ELF-1 (cell line): ENCODE measurements around the gene CT55.
"Not testable (repeated sequence)": the region's sequence is repeated elsewhere in the genome, so short reads cannot be mapped to it uniquely, and the experiment has no call there.

Experiments used
- DNase-seq: peaks from one replicate; pipeline ENCODE4 v3.0.0-alpha.2; 2016; ENCODE audit warnings: low read depth, low spot score

Gene CT55, protein sequence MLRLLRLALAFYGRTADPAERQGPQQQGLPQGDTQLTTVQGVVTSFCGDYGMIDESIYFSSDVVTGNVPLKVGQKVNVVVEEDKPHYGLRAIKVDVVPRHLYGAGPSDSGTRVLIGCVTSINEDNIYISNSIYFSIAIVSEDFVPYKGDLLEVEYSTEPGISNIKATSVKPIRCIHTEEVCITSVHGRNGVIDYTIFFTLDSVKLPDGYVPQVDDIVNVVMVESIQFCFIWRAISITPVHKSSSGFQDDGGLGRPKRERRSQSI

DNA sequence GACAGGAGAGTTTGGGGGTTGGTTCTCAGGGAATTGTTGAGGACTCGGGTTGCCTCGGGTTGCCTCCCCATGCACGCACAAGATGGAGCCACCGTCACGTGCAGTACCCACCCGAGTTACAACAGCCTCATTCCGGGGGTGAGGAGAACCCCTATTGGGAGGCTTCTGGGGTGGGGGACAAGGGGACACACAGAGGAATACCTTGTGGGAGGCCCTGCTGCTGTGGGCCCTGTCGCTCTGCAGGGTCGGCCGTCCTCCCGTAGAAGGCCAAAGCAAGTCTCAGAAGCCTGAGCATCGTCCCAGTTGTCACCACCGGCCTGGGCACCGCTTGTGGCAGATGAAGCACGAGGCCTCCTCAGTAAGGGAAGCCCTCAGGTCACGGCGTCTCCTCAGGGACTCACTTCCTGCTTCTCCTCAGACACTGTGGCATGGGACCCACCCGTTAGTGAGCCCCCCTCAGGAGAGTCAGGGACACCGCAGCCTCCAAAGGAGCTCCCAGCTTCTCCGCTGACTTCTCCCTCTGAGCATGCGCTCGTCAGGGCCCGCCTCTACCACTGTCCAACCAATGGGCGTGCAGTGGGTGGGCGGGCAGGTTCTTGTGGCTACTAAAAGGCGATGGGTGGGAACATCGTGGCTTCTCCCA is at the start of gene CT55:
Gene CT55, minus strand, starts transcription at position 522 of the 643 bp plus-strand sequence. Its CDS starts 227 bp downstream, at position 295.
- peak; percentile 25 for DNase-seq

DNA sequence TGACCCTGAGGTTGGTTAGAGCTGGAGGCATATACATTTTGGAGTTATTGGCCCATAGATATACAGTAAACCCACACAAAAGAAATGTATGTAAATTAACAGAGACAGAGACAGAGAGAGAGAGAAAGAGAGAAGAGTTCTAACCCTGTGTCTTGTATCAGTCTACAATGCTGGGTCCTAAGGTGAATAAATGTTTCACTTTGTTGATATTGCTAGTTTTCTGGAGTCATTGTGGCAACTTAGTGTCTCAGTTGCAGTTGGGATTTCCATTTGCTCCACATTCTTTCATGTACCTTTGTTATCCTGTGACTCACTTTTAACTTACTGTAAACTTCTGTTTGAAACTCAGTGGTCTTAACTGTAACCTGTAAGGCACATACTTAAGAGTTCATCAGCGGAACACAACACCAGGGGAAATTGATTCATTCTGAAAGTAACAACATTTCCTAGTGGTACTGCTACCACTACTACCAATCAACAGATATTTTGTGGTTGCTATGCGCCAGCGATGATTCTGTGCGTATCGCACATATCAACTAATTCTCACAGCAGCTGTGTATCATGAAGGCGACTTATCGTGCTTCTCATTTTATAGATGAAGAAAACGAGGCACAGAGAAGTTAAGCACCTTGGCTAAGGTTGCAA is 42.1 kb upstream of the CT55 start:
- no peak for DNase-seq

DNA sequence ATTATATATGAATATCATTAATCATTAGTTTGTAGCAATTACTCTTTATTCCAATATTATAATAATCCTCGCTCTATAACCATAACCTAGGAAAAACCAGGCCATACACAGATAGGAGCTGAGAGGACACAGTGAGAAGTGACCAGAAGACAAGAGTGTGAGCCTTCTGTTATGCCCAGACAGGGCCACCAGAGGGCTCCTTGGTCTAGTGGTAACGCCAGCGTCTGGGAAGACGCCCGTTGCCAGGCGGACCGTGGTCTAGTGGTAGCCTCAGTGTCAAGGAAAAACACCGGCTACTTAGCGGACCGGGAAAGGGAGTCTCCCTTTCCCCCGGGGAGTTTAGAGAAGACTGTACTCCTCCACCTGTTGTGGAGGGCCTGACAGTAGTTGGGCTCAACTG is 35.2 kb upstream of the CT55 start:
- DNase-seq = peak; percentile 47

DNA sequence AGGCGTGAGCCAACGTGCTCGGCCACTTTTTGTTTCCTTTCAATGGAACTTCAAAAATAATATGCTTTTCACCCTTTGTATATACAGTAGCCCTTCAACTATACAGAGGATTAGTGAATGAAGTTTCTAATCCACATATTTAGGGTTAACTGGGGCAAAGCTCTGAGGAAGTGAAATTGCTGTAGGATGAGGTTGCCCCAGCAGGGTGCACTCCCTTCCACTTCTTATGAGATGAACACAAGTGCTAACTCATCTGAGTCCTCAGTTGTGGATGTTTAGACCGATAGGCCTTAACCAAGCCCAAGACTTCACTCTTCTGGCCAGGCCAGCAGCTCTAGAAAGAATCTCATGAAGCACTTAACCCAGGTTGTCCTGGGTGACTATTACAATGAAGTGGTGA is 29.1 kb upstream of the CT55 start:
- DNase-seq = no peak

DNA sequence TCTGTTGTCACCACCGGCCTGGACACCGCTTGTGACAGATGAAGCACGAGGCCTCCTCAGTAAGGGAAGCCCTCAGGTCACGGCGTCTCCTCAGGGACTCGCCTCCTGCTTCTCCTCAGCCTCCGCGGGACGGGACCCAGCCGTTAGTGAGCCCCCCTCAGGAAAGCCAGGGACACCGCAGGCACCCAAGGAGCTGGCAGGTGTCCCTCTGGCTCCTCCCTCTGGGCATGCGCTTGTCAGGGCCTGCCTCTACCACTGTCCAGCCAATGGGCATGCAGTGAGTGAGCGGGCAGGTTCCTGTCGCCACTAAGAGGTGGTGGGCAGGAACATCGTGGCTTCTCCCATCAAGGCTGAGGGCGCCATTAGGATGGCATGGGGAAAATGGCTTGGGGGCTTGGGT is 23.5 kb upstream of the CT55 start:
- DNase-seq = peak; percentile 19

DNA sequence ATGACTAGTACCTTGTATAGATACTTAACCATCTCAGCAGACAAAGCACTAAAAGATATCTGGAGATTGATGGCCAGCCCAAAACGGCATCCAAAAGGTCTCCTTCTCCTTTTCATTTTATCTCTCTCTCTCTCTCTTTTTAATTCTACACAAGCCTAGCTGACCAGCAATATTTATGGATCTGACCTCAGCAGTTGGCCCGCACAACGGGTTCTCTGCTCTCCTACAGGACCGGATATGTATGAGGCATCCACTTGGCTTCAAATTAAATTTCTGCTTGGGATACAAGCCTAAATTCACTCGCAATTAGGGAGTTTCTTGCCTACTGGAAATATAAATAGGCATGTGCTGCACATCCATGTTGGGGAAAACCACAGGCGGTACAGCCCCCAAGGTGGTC is 22.5 kb upstream of the CT55 start:
- DNase-seq = no peak

DNA sequence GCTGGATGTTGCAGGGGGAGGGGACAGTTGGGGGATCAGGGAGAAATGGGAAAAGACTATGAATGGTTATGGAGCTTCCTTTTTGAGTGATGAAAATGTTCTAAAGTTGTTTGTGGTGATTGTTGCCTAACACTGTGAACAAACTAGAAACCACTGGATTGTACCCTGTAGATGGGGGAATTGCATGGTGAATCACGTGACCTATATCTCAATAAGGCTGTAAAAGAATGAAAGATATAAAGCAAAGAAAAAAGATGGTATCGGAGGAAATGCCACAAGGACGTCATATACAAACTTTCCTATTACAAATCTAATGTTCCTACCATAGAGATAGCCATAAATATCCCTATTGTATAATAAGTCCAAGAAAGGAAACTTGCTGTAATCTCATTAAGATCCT is 20.6 kb upstream of the CT55 start:
- DNase-seq = no peak

DNA sequence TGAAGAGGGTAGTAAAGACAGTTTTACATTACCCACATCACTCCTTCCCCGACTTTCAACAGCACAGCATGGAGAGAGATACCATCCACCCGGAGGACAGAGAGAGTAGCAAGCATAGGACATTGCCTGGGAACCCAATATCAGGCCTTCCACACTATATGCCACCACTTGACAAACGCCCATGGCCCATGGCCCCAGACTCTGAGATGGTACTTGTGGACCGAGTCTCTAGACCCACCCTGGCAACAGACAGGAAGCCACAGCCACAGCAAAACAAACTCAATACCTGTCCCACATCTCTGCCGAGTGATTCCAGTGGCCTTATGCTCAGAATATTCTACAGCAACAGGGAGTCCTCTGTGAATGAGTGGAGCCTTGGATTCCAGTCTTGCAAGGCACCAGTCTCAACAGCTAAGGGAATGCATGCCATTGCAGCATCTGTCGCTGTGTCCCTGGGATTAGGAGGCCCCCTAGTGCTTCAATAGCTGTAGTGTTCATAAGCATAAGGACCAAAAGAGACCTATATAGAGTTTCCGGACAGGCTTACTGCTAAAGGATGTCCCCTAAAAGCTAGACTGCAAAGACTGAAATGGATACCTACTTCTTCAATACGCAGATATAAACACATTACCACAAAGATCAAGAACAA is 14.7 kb upstream of the CT55 start:
- DNase-seq = peak; percentile 60

DNA sequence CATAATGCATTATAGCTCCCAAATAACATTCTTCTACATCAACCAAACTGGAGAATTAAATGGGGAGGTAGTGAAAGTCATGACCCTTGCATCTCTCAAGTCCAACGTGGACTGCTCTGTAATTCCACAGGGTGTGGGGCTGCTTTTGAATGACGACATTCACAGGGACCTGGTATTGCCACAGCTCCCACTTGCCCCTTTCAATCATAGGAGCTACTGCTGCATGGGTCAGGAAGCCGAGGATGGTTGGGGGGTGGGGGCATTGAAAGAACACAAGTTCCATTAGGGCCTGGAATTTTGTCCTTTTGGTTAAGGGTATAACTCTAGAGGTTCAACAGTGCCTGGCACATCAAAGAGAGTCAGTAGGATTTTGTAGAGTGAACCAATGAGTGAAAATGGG is 7.4 kb upstream of the CT55 start:
- DNase-seq = no peak

DNA sequence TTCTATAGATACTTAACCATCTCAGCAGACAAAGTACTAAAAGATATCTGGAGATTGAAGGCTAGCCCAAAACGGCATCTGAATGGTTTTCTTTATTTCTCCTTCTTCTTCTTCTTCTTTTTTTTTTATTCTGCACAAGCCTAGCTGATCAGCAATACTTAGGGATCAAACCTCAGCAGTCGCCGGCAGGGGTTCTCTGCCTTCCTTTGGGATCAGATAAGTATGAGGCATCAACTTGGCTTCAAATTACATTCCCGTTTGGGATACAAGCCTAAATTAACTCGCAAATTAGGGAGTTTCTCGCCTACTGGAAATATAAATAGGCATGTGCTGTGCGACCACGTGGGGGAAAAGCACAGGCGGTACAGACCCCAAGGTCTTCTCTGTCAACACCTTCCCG is 730 bp downstream of the CT55 start:
- DNase-seq = no peak

DNA sequence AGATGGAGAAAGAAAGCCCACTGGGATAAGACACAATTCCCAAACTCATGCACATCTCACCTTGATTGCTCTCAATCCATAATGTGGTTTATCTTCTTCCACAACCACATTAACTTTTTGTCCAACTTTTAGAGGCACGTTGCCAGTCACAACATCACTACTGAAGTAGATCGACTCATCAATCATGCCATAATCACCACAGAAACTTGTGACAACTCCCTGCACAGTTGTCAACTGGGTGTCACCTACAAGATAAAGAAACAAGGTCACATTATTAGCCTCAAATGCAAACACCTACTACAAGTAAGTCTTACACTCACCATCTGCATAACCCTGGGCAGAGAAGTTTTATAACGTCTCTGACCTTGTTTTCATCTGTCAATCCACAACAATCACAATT is 1.7 kb downstream of the CT55 start:
- DNase-seq = not testable (repeated sequence)

DNA sequence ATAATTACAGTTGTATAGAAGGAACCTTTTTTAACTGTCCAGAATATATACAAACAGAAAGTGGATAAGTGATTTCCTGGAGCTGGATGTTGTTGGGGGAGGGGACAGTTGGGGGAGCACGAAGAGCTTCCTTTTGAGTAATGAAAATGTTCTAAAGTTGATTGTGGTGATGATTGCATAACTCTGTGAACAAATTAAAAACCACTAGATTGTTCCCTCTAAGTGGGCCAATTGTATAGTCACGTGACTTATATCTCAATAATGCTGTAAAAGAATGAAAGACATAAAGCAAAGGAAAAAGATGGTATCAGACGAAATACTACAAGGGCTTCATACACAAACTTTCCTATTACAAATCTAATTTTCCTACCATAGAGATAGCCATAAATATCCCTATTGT is 2.7 kb downstream of the CT55 start:
- no peak for DNase-seq

DNA sequence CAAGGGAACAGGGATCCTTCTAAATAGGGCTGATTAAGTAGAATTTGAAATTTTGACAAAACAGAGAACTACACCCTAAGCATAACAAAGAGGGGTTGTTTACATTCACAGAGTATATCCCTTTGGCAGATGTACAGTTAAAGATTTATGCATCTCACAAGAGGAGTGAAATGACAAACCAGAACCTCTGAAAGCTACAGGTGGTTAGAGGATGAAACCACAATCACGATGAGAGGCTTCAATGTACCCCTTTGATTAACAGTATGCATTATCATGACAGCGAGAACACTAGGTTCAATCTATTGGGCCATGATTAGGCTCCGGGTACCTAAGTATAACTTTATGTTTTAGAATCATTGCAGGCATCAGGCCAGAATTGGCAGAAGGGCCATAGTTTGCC is 16.5 kb downstream of the CT55 start:
- not testable (repeated sequence) for DNase-seq

DNA sequence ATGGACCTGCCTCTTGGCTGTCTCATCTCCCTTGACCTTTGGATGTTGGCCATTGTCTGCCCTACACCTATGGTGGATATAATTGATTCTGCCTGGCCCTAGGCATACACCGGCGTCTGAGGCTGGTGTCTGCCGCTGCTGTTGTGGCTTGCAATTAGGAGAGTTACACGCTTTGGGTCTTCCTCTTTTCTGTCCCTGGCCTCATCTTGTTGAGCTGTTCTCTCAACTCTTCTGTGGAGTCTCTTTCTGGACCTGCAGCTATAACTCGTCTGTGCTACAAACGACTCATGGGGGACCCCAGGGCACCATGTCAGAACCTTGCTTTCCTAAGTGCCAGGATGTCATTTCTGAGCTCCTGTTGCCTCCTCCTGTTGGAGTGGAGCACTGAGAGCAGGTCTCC is 45.1 kb downstream of the CT55 start:
- not testable (repeated sequence) for DNase-seq

DNA sequence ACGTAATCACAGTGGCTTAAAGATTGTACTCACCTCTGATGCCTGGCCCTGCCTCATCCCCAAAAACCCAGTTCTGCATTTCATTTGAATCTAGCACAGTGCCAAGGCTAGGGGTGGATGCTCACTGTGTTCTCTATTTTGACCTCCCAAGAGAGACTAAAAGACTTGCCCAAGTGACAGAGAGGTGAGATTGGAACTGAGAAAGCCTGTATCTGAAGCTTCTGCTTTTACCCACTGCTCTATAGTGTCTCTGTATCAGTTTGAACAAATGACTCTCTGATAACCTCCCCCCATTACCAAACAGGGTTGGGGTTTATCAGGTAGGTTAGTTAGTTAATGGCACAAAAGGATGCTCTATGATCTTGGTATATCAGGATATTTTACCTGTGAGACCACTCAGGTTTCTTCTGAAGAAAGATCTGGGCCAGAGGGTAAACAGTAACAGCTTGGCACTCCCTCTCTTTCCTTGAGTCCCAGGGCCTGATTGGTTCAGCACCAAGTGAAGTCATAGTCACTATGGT is 51.1 kb downstream of the CT55 start, which contains the start of gene ETDB:
Gene ETDB, minus strand, starts transcription at position 471 of the 521 bp plus-strand sequence. CDS start 1,265 bp downstream, outside the sequence.
- not testable (repeated sequence) for DNase-seq

DNA sequence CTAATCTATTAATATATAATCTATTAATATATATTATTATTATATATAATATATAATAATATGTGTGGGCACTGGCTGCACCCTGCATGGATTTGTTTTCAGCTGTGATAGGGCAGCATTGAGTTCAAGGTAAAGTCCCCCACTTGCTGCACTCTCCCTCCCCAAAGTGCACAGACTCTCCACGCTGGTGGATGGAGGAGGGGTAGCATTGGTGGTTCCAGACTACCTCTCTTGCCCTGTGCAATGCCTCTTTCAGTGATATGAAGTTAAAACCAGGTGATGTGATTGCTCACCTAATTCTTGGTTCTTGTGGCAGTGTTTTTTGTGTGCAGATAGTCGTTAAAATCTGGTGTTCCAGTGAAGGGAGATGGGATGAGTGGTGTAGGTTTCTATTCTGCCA is 55.1 kb downstream of the CT55 start:
- DNase-seq = not testable (repeated sequence)

DNA sequence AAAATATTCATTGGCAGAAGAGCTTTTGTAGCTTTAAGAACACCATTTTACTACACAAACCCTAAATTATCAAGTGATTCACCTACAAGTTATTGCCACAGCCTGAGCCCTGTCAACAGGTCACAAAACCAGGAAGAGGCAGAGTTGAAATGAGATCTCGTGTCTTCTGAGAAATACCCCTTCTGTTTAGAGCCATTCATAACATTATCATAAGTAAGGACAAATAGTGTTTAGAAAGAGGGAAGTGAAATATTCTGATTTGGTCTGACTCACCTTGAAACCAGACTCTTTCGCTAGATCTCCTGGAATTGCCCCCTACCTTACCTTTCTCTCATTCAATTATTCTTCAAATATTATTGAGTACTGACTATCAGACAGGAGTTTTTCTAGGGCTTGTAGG is 56.8 kb downstream of the CT55 start:
- DNase-seq = no peak

DNA sequence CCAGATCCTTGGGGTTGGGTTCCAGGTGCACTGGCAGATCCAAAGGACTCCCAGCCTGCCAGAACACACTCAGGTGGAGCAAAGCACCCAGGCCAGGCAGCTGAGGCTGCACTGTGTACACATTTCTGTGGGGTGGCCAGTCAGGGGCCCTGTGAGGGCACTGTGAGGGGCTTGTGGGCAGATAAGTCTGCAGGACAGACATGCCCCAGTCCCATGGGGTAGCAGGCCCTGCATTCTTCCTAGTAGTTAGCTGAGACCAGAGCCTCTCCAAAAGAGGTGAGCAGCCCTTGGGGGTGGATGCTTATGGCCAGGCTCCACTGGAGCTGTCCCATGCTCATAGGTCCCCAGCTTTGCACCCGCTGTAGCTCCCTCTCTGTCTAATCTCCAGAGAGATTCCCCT is 58.5 kb downstream of the CT55 start:
- no peak for DNase-seq

DNA sequence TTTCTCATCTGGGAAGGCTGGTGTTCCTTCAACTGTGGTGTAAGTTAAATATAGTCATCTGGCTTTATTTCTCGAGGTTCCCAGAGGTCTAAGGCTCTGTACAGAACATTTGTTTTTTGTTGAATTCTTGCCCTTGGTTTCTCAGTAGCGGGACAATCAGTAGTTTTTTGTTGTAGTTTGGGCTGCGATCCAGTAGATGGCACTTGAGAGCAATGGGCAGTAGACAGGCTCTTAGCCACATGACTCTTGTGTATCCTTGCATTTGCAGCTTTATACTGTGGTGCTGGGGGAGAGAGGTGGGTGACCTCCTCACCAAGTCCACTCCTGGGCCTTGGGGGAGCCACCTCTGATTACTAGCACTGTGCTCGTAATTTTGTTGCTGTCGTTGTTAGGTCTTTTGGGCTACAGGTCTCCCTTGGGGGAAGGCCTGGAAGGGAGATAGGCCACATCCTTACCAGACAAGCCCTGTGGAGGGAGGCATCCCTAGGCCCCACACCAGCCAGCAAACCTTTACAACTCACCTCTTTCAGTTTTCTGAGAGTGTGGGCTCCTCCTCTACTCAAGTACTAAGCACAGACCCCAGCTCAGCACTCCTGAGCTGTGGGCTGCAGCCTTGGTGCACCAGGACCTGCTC is 59.0 kb downstream of the CT55 start:
- DNase-seq = peak; percentile 78

DNA sequence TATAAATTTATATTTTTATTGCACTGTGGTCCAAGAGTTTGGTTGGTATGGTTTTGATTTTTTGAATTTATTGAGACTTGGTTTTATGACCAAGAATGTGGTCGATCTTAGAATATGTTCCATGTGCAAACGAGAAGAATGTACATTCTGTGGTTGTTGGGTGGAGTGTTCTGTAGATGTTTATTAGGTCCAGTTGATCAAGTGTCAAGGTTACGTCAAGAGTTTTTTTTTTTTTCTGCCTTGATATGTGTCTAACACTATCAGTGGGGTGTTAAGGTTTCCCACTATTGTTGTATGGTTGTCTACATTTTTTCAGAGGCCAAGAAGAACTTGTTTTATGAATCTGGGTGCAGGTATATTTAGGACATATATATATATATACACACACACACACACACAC is 61.6 kb downstream of the CT55 start:
- no peak for DNase-seq
